K562 (cell line): ENCODE data around the gene GBF1. TPM values are rescaled to one million over a fixed set of nuclear protein-coding genes. Genes with fewer than 3 reads are reported as not detected.

ENCODE experiments used
- CTCFL ChIP-seq: IDR thresholded peaks from 2 replicates; pipeline ENCODE4 v1.6.1; 2011; ENCODE audit warnings: borderline replicate concordance, low read depth, mild to moderate bottlenecking, moderate library complexity, low read length; ENCODE audit not compliant: insufficient read depth, poor library complexity, severe bottlenecking
- EGR1 ChIP-seq: fragments of 450-650 bp; conservative IDR thresholded peaks from 2 replicates; pipeline ENCODE4 v1.6.1; 2017; ENCODE audit warnings: mild to moderate bottlenecking
- EP300 ChIP-seq: IDR thresholded peaks from 2 replicates; pipeline ENCODE4 v1.6.1; 2012; ENCODE audit warnings: low read length, improper control_type of control experiment
- HOMEZ ChIP-seq: fragments of 250-450 bp; sonication (Bioruptor Pico); IDR thresholded peaks from 2 replicates; pipeline ENCODE4 v1.4.0; 2020; ENCODE audit warnings: mild to moderate bottlenecking, moderate library complexity
- JUNB ChIP-seq: fragments of 450-650 bp; formaldehyde crosslinking; conservative IDR thresholded peaks from 2 replicates; pipeline ENCODE4 v1.4.0; 2020; ENCODE audit warnings: mild to moderate bottlenecking
- KAT7 ChIP-seq: sonication (generic); formaldehyde crosslinking; IDR thresholded peaks from 2 replicates; pipeline ENCODE4 v1.8.0; 2022; ENCODE audit warnings: missing genetic modification reagents, mild to moderate bottlenecking, borderline replicate concordance
- MCM5 ChIP-seq: fragments of 450-650 bp; IDR thresholded peaks from 2 replicates; pipeline ENCODE4 v1.6.1; 2016; ENCODE audit warnings: low read depth
- NCOA6 ChIP-seq: fragments of 450-650 bp; IDR thresholded peaks from 2 replicates; pipeline ENCODE4 v1.6.1; 2017; ENCODE audit warnings: mild to moderate bottlenecking
- PKNOX1 ChIP-seq: fragments of 450-650 bp; IDR thresholded peaks from 2 replicates; pipeline ENCODE4 v1.6.1; 2016
- POLR2G ChIP-seq: fragments of 200-400 bp; formaldehyde crosslinking; IDR thresholded peaks from 2 replicates; pipeline ENCODE4 v1.6.1; 2017; ENCODE audit warnings: low read depth, mild to moderate bottlenecking, antibody characterized with exemption, low read length, moderate library complexity
- PTRF ChIP-seq: fragments of 450-650 bp; IDR thresholded peaks from 2 replicates; pipeline ENCODE4 v1.6.1; 2016; ENCODE audit warnings: mild to moderate bottlenecking, missing genetic modification characterization, missing compliant biosample characterization
- PYGO2 ChIP-seq: fragments of 450-650 bp; IDR thresholded peaks from 2 replicates; pipeline ENCODE4 v1.6.1; 2016; ENCODE audit warnings: mild to moderate bottlenecking, missing genetic modification characterization, moderate library complexity, missing compliant biosample characterization
- U2AF1 ChIP-seq: fragments of 200-400 bp; formaldehyde crosslinking; optimal IDR thresholded peaks from 2 replicates; pipeline ENCODE3; 2017; ENCODE audit warnings: mild to moderate bottlenecking, low read depth, low read length, moderate library complexity
- ZNF407 ChIP-seq: fragments of 450-650 bp; IDR thresholded peaks from 2 replicates; pipeline ENCODE4 v1.6.1; 2016; ENCODE audit warnings: low read depth
- ZNF780A ChIP-seq: fragments of 250-450 bp; sonication (Bioruptor Pico); IDR thresholded peaks from 2 replicates; pipeline ENCODE4 v1.5.0; 2021; ENCODE audit warnings: mild to moderate bottlenecking
- polyA plus RNA-seq, 8 experiments: library from polyadenylated mRNA; depleted of rRNA in 4 of 8; stranded (reverse) in 5 of 8; unstranded in 3 of 8; fragments of >200 nt; fragmentation: Nextera tagmentation in 2 of 8; fragmentation: Illumina TruSeq in 1 of 8; extraction: Ambion mirVana in 2 of 8; extraction: Trizol in 1 of 8; gene quantifications; 2 replicates each; pipeline versions ENCODE4 v1.2.1 to v1.2.3, GENCODE V29; 2011 to 2014; ENCODE audit warnings: inconsistent platforms in 1 of 8, missing spikeins in 1 of 8
- total RNA-seq, 7 experiments: library from RNA; depleted of rRNA in 6 of 7; stranded (reverse); fragments of >200 nt in 6 of 7; fragmentation: Illumina TruSeq in 2 of 7; extraction: Trizol in 2 of 7; gene quantifications; 2 replicates each; pipeline versions ENCODE4 v1.2.1 to v1.2.3, GENCODE V29; 2011 to 2021; ENCODE audit warnings: low replicate concordance in 1 of 7

Gene GBF1
- total and polyA plus RNA-seq, 9 of the 15 experiments (the other 6 are each of a cell fraction or from before 2014, with no cell fraction given), result 0.69 to 28.0 (median 10.3) TPM

GRCh38 chr10:102241444-102242117 lies 3.8 kb upstream of the GBF1 start, which contains the start of gene PITX3 (continued):
- no peak for TF ChIP-seq ZNF407
- TF ChIP-seq EP300, result no peak
- no peak for TF ChIP-seq HOMEZ (CRISPR knock-in tag)
- peak; percentile 70 for TF ChIP-seq EGR1
- TF ChIP-seq POLR2G, result peak; percentile 59
- TF ChIP-seq KAT7 (CRISPR knock-in tag), result 0 out of 2 replicates have a peak, but pooled peaks have one; percentile 50
- TF ChIP-seq PKNOX1, result peak; percentile 76
- no peak for TF ChIP-seq U2AF1
- TF ChIP-seq CTCFL, result peak; percentile 26
- TF ChIP-seq JUNB (CRISPR knock-in tag), result no peak
- TF ChIP-seq PYGO2 (tag), result no peak
- no peak for TF ChIP-seq MCM5
- TF ChIP-seq ZNF780A, result no peak
- TF ChIP-seq NCOA6, result no peak
- TF ChIP-seq PTRF (tag), result no peak
